Memory B cell (primary cell): ENCODE data around the gene MAMDC2.
"Not testable (repeated sequence)": the region's sequence is repeated elsewhere in the genome, so short reads cannot be mapped to it uniquely, and the experiment has no call there.

Source experiments
- ATAC-seq: fragments of 150-1000 bp; cut with Tn5 transposase; 2 replicates; pipeline ENCODE4 v1.10.0; 2021; ENCODE audit warnings: low read depth, mild to moderate bottlenecking, moderate library complexity
- DNase-seq, 2 donors: peaks; one replicate each; pipeline ENCODE4 v3.0.0; 2022; ENCODE audit warnings: low spot score in 2 of 2
- H3K27ac Mint-ChIP-seq: one replicate; pipeline ENCODE4 v1.8.0; 2022; ENCODE audit warnings: mild to moderate bottlenecking, moderate library complexity, mixed read lengths
- H3K27me3 Mint-ChIP-seq: one replicate; pipeline ENCODE4 v1.8.0; 2022; ENCODE audit warnings: mixed read lengths
- H3K36me3 Mint-ChIP-seq: one replicate; pipeline ENCODE4 v1.8.0; 2022; ENCODE audit warnings: mild to moderate bottlenecking, mixed read lengths
- H3K4me1 Mint-ChIP-seq: one replicate; pipeline ENCODE4 v1.8.0; 2022; ENCODE audit warnings: mixed read lengths
- H3K4me3 Mint-ChIP-seq: one replicate; pipeline ENCODE4 v1.8.0; 2022; ENCODE audit warnings: mild to moderate bottlenecking, moderate library complexity, mixed read lengths
- H3K9me3 Mint-ChIP-seq: one replicate; pipeline ENCODE4 v1.8.0; 2022; ENCODE audit warnings: mixed read lengths

The MAMDC2 gene

DNA sequence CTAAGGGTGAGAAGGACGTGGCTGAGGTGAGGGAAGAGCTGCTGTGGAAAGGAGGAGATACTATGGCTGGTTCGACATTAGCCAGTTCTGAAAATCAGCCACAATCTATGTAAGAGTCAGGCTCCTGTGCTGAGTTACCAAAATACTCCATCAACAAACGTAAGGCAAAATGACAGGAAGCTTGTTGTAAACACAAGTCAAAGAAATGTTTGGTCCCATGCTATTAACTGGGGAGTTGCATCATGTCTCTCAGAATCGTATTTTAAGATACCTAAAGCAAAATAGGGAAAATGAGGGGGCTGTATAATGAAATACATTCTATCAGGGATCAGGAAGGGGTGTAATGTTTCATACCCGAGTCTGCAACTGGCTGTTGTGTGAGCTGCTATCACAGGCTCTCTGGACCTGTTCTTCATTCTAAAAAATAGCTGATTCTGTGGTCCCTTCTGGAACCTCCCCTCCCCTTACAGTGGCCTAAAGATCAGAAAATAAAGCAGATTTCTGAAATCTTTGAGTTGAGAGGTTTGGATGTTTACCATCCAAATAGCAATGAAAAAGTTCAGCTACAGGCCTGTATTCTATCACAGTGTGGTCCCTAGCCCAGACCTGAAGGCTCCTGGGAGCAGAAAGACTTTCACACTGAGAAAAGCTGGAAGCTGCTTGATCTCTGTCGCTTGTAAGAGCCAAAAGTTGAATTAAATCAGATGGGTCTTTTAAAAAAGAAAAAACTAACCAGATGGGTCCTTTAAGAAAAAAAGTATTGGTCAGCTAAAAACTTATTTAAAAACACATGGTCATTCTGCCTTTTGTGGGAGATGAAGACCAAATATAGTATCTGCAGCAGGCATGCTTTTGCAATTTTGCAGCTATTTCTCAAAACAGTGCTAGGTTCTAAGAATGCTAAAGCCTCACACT lies 117.3 kb downstream of the MAMDC2 start:
- ATAC-seq = no peak
- Mint-ChIP-seq H3K4me3 (no peak overlapping the region), H3K27ac (no peak overlapping the region)

DNA sequence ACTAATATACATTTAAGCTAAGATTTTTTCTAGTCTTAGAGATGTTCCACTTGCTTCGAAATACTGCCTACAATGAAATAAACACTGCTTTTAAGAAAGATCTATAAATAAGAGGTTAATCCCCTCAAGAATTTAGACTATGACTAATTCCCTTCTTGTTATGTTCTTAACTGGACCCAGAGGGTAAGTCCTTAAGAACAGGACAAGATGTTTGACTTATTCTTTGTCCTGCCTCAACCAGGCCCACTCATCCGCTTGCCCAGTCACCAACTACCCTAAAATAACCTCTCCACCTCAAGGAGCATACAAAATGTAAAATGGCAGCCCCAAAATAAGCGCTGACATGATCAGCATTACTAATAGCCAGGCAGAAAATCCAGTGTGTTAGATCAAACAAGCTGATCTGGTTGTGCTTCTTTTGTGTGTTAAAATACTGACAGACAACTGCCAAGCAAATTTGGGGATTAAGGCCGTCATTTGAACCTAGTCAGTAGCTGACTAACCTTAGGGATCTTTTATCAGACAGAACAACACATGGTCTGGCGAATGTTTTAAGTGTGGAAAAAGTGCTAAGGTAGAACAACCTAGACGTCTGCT lies 121.5 kb downstream of the MAMDC2 start:
- Mint-ChIP-seq H3K27ac (no peak overlapping the region), H3K4me3 (no peak overlapping the region), H3K36me3 (no peaks in the 10 kb centered on the region), H3K27me3 (peaks cover 2% of the 10 kb centered on the region), H3K9me3 (no peaks in the 10 kb centered on the region), H3K4me1 (no peaks in the 10 kb centered on the region)
- ATAC-seq = no peak
- no peak for DNase-seq

More for the DNA sequence above, 117.3 kb downstream of the MAMDC2 start:
- no peaks in the 10 kb centered on the region for H3K9me3 Mint-ChIP-seq
- H3K36me3 Mint-ChIP-seq = no peaks in the 10 kb centered on the region
- no peaks in the 10 kb centered on the region for H3K4me1 Mint-ChIP-seq
- peaks cover 5% of the 10 kb centered on the region for H3K27me3 Mint-ChIP-seq
- no peak for DNase-seq

DNA sequence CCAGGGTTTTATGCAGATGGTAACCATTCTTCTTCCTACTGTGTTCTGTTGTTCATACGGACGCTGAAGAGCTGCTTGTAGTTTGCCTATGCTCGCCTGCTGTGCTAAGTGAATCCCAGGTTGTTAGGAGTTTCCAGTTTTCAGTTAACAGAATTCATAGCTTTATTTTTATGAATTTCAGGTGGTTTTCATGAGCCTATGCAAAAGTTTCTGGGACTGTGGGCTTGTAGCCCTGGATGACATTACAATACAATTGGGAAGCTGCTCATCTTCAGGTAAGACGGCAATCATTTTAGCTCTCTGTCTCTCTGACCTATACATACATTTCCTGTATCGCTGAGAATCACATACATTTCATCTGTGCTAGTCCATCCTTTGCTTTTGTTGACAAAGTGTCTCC lies 124.9 kb downstream of the MAMDC2 start:
- no peak overlapping the region for H3K27ac Mint-ChIP-seq
- H3K36me3 Mint-ChIP-seq = no peaks in the 10 kb centered on the region
- ATAC-seq (no peak), DNase-seq (no peak)
- H3K4me1 Mint-ChIP-seq = no peaks in the 10 kb centered on the region
- H3K27me3 Mint-ChIP-seq = no peaks in the 10 kb centered on the region
- no peaks in the 10 kb centered on the region for H3K9me3 Mint-ChIP-seq
- no peak overlapping the region for H3K4me3 Mint-ChIP-seq

- Mint-ChIP-seq H3K9me3 (no peaks in the 10 kb centered on the region), H3K27ac (no peak overlapping the region), H3K4me3 (no peak overlapping the region), H3K36me3 (no peaks in the 10 kb centered on the region), H3K4me1 (no peaks in the 10 kb centered on the region), H3K27me3 (no peaks in the 10 kb centered on the region)
- DNase-seq (no peak), ATAC-seq (no peak)
Measured at GRCh38 chr9:70169222-70169621, 125.6 kb downstream of the MAMDC2 start.

DNA sequence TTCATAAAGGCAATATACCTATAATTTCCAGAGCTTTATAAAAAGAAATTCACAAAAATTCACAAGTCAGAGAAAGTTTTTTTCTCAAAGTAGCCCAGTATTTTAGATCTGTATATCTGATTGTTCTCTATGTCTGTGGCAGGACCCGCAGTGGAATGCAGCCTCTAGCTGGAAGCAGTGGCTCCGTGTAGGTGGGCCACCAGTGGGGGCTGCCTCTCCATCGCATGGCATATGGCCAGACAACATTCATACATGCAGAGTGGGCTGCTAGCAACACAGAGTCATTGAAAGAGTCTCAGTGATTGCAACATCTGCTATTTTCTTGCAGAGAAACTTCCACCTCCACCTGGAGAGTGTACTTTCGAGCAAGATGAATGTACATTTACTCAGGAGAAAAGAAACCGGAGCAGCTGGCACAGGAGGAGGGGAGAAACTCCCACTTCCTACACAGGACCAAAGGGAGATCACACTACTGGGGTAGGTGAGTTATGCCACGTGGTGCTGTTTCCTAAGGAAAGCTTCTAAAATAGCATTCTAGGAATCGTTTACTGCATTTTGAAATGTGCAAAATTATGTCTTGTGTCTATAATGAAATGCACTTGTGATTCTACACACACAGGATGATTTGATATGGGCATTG lies 126.6 kb downstream of the MAMDC2 start:
- H3K27me3 Mint-ChIP-seq = no peaks in the 10 kb centered on the region
- ATAC-seq = no peak
- H3K9me3 Mint-ChIP-seq = no peaks in the 10 kb centered on the region
- no peak overlapping the region for H3K27ac Mint-ChIP-seq
- H3K4me3 Mint-ChIP-seq = no peak overlapping the region
- no peak for DNase-seq
- H3K36me3 Mint-ChIP-seq = no peaks in the 10 kb centered on the region
- H3K4me1 Mint-ChIP-seq = no peaks in the 10 kb centered on the region

- Mint-ChIP-seq H3K4me3 (no peak overlapping the region), H3K4me1 (no peaks in the 10 kb centered on the region), H3K27me3 (no peaks in the 10 kb centered on the region), H3K36me3 (no peaks in the 10 kb centered on the region), H3K27ac (no peak overlapping the region), H3K9me3 (no peaks in the 10 kb centered on the region)
- ATAC-seq (no peak), DNase-seq (no peak)
Measured at GRCh38 chr9:70172532-70172931, 128.9 kb downstream of the MAMDC2 start.

- no peak for ATAC-seq
- Mint-ChIP-seq H3K27ac (no peak overlapping the region), H3K27me3 (no peaks in the 10 kb centered on the region), H3K36me3 (no peaks in the 10 kb centered on the region), H3K4me1 (no peaks in the 10 kb centered on the region), H3K4me3 (no peak overlapping the region), H3K9me3 (no peaks in the 10 kb centered on the region)
- no peak for DNase-seq
Measured at GRCh38 chr9:70177121-70177520, 133.5 kb downstream of the MAMDC2 start.

DNA sequence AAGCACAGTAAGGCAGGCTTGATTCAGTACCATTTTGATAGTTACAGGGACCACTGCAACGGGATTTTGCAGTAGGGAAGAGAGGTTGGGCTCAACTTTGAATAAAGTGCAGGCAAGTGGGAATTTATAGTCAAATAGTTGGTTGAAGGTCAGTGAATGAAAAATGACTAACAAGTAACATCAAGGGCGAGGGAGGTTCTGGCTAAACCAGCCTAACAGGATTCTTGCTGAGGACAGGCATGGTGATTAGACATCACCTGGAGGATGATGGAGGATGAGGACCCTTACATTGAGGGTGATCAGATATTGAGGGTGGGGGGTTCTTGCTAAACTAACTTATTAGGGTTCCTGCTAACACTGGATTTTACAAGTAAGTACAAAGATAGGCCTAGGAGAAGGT lies 149.1 kb downstream of the MAMDC2 start:
- H3K9me3 Mint-ChIP-seq = peaks cover 7% of the 10 kb centered on the region
- no peaks in the 10 kb centered on the region for H3K36me3 Mint-ChIP-seq
- ATAC-seq (no peak), DNase-seq (no peak)
- H3K27ac Mint-ChIP-seq = no peak overlapping the region
- peaks cover 7% of the 10 kb centered on the region for H3K27me3 Mint-ChIP-seq
- H3K4me1 Mint-ChIP-seq = no peaks in the 10 kb centered on the region
- H3K4me3 Mint-ChIP-seq = no peak overlapping the region

- Mint-ChIP-seq H3K27me3 (peaks cover 5% of the 10 kb centered on the region), H3K27ac (no peak overlapping the region), H3K36me3 (no peaks in the 10 kb centered on the region), H3K9me3 (peaks cover 1% of the 10 kb centered on the region), H3K4me3 (no peak overlapping the region), H3K4me1 (no peaks in the 10 kb centered on the region)
- ATAC-seq = no peak
- DNase-seq = no peak
Measured at GRCh38 chr9:70195456-70195855, 151.8 kb downstream of the MAMDC2 start.

GRCh38 chr9:70197216-70198044 lies 153.8 kb downstream of the MAMDC2 start:
- Mint-ChIP-seq H3K27me3 (peaks cover 5% of the 10 kb centered on the region), H3K36me3 (no peaks in the 10 kb centered on the region), H3K9me3 (peaks cover 1% of the 10 kb centered on the region), H3K4me3 (no peak overlapping the region), H3K4me1 (no peaks in the 10 kb centered on the region), H3K27ac (no peak overlapping the region)
- ATAC-seq (no peak), DNase-seq (no peak)

DNA sequence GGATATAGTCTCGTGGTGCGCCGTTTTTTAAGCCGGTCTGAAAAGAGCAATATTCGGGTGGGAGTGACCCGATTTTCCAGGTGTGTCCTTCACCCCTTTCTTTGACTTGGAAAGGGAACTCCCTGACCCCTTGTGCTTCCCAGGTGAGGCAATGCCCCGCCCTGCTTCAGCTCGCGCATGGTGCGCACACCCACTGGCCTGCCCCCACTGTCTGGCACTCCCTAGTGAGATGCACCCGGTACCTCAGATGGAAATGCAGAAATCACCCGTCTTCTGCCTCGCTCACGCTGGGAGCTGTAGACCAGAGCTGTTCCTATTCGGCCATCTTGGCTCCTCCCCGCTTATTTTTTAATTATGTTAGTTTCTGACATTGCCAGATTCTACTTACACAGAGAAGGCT lies 161.1 kb downstream of the MAMDC2 start:
- H3K4me1 Mint-ChIP-seq, H3K4me3 Mint-ChIP-seq, H3K36me3 Mint-ChIP-seq, H3K27ac Mint-ChIP-seq, DNase-seq, H3K9me3 Mint-ChIP-seq, ATAC-seq, H3K27me3 Mint-ChIP-seq: not testable (repeated sequence)

DNA sequence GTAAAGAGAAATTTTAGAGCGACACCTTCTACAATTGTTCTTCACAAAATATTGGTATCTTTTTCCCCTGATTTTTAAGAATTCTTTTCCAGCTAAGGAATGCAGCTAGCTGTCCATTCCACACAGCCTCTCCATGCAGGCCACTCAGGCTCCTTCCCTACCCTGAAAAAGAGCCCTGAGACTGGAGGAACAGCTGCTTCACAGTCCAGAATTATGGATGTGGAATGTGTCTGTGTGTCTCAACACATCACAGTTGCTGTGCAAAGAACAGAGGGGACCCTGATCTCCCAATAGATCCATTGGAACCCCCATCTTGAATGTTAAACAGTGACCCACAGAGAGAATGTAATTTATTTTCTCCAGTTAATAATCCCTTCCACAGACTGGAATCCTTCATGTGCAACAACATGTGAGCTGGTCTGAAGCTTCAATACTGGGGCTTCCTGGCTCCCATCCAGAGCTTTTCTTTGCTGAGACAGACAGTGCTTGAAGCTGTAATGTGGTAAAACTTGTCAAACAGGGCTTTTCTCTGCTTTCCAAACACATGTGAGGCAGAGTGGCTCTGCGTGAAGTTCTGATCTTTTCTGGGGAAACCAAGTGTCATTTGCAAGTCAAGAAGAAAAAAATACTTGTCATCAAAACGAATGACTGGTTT lies 161.8 kb downstream of the MAMDC2 start:
- Mint-ChIP-seq H3K9me3 (peaks cover 4% of the 10 kb centered on the region), H3K36me3 (no peaks in the 10 kb centered on the region), H3K27ac (no peak overlapping the region), H3K27me3 (no peaks in the 10 kb centered on the region), H3K4me3 (no peak overlapping the region), H3K4me1 (no peaks in the 10 kb centered on the region)
- no peak for ATAC-seq
- no peak for DNase-seq

DNA sequence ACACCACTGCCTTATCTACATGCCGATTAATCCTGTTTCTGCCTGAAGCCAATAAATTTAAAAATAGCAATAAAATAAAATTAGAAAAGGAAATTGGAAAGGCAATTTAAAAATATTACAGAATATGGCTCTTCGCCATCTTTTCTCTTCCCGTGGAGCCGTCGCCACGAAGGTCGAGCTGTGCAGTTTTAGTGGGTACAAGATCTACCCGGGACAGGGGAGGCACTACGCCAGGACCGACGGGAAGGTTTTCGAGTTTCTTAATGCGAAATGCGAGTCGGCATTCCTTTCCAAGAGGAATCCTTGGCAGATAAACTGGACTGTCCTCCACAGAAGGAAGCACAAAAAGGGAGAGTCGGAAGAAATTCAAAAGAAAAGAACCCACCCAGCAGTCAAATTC lies 173.4 kb downstream of the MAMDC2 start:
- H3K9me3 Mint-ChIP-seq = peaks cover 7% of the 10 kb centered on the region
- no peak overlapping the region for H3K4me3 Mint-ChIP-seq
- ATAC-seq = no peak
- DNase-seq = no peak
- no peak overlapping the region for H3K27ac Mint-ChIP-seq
- no peaks in the 10 kb centered on the region for H3K4me1 Mint-ChIP-seq
- peaks cover 3% of the 10 kb centered on the region for H3K27me3 Mint-ChIP-seq
- peaks cover 15% of the 10 kb centered on the region for H3K36me3 Mint-ChIP-seq
